ENCODE measurements around the gene PYCARD. TPM values are rescaled to one million over a fixed set of nuclear protein-coding genes. Genes with fewer than 3 reads are reported as not detected.

PYCARD gene
- total RNA-seq, 1 experiment from 2014 or later = 37.5 TPM

DNA sequence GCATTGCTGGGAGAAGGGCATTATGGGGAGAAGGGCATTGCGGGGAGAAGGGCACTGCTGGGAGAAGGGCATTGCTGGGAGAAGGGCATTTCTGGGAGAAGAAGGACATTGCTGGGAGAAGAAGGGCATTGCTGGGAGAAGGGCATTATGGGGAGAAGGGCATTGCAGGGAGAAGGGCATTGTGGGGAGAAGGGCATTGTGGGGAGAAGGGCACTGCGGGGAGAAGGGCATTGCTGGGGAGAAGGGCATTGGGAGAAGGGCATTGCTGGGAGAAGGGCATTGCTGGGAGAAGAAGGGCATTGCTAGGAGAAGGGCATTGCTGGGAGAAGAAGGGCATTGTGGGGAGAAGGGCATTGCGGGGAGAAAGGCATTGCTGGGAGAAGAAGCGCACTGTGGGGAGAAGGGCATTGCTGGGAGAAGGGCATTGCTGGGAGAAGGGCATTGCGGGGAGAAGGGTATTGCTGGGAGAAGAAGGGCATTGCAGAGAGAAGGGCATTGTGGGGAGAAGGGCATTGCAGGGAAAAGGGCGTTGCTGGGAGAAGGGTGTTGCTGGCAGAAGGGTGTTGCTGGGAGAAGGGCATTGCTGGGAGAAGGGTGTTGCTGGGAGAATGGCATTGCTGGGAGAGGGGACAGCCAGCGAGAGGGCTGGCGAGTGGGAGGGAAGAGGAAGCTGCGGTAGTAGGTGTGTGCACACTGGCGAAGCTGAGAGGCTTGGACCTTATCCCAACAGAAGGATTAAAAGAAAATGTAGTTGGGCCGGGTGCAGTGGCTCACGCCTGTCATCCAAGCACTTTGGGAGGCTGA is 19.0 kb upstream of the PYCARD start:
- no peak overlapping the region for H4K91ac ChIP-seq (ENCODE audit: insufficient read length, low read depth, low read length)

More for the DNA sequence above, 19.0 kb upstream of the PYCARD start:
- Histone ChIP-seq H3K4me2 (ENCODE audit: insufficient read depth, insufficient read length, low read length) (no peak overlapping the region), H3K79me1 (ENCODE audit: insufficient read depth, low read depth, low read length, poor library complexity, severe bottlenecking) (no peaks in the 10 kb centered on the region), H3K18ac (ENCODE audit: insufficient read length, low read depth, low read length) (no peak overlapping the region), H4K20me1 (ENCODE audit: control insufficient read depth, insufficient read depth, insufficient read length) (no peaks in the 10 kb centered on the region), H3K4me1 (ENCODE audit: insufficient read depth, low read length) (no peaks in the 10 kb centered on the region), H2BK120ac (ENCODE audit: low read depth, low read length, poor library complexity, severe bottlenecking) (no peak overlapping the region), H3K9me3 (ENCODE audit: control insufficient read depth, low read depth, low read length) (no peaks in the 10 kb centered on the region), H4K8ac (replicated peaks; ENCODE audit: insufficient read length, low read depth, low read length) (no peak overlapping the region), H3K27me3 (ENCODE audit: insufficient read depth, low read length) (peaks cover 6% of the 10 kb centered on the region; the same call in 1 of the 2 replicates), H4K5ac (ENCODE audit: insufficient read length, low read depth, low read length) (no peak overlapping the region), H3K56ac (ENCODE audit: insufficient read length, low read depth, low read length) (no peak overlapping the region), H3K14ac (ENCODE audit: insufficient read depth, low read length) (no peak overlapping the region), H3K4ac (ENCODE audit: low read depth, low read length) (no peak overlapping the region), H2AFZ (ENCODE audit: low read length) (no peak overlapping the region), H2BK5ac (ENCODE audit: insufficient read length, low read length) (no peak overlapping the region), H3K9ac (ENCODE audit: extremely low read depth, insufficient read length, low read length) (no peak overlapping the region), H2BK15ac (ENCODE audit: low read depth, low read length) (no peak overlapping the region), H2BK20ac (ENCODE audit: low read depth, low read length, poor library complexity, severe bottlenecking) (no peak overlapping the region), H3T11ph (ENCODE audit: low read length) (no peak overlapping the region), H3K23ac (ENCODE audit: insufficient read length, low read depth, low read length) (no peak overlapping the region), H3K79me2 (ENCODE audit: insufficient read depth, low read length) (no peaks in the 10 kb centered on the region), H3K23me2 (ENCODE audit: insufficient read length, low read depth, low read length, poor library complexity, severe bottlenecking) (peaks cover 4% of the 10 kb centered on the region), H3K27ac (ENCODE audit: insufficient read length, low read depth, low read length) (no peak overlapping the region), H2AK5ac (ENCODE audit: insufficient read length, low read length) (no peak overlapping the region), H2BK12ac (ENCODE audit: insufficient read length, low read depth, low read length) (no peak overlapping the region)
- TF ChIP-seq, protein P1, sequence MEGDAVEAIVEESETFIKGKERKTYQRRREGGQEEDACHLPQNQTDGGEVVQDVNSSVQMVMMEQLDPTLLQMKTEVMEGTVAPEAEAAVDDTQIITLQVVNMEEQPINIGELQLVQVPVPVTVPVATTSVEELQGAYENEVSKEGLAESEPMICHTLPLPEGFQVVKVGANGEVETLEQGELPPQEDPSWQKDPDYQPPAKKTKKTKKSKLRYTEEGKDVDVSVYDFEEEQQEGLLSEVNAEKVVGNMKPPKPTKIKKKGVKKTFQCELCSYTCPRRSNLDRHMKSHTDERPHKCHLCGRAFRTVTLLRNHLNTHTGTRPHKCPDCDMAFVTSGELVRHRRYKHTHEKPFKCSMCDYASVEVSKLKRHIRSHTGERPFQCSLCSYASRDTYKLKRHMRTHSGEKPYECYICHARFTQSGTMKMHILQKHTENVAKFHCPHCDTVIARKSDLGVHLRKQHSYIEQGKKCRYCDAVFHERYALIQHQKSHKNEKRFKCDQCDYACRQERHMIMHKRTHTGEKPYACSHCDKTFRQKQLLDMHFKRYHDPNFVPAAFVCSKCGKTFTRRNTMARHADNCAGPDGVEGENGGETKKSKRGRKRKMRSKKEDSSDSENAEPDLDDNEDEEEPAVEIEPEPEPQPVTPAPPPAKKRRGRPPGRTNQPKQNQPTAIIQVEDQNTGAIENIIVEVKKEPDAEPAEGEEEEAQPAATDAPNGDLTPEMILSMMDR (conservative IDR thresholded peaks at IDR 0.05) = no peak
- Mint-ChIP-seq H3K36me3 (ENCODE audit: insufficient read depth in 1 of 3, low read depth in 3 of 3) (no peaks in the 10 kb centered on the region), H3K27me3 (ENCODE audit: low read depth) (peaks cover 38% of the 10 kb centered on the region), H3K27ac (peak overlapping the region in 1 of 3 experiments; percentile 52; a peak in 1 of 7 replicates), H3K4me1 (peaks cover 5% of the 10 kb centered on the region in 2 experiments), H3K4me3 (peak overlapping the region in 1 of 2 experiments; percentile 15; a peak in 1 of 5 replicates), H3K9me3 (no peaks in the 10 kb centered on the region)
- WGBS (ENCODE audit: extremely low coverage, insufficient read length, low lambda C conversion rate) = no CpG with 5 or more reads among the region's 12 CpGs
- DNase-seq = no peak

All from H9 (cell line).